H1 (cell line): Measurements from ENCODE around the gene LARP1. TPM values are rescaled to one million over a fixed set of nuclear protein-coding genes. Genes with fewer than 3 reads are reported as not detected.

Source experiments
- CHD7 ChIP-seq: fragments of 300-600 bp; sonication (generic); IDR thresholded peaks from 2 replicates; pipeline ENCODE4 v1.7.1; 2012; ENCODE audit warnings: low read length, moderate library complexity, mild to moderate bottlenecking, inconsistent platforms; ENCODE audit not compliant: insufficient replicate concordance
- JUN ChIP-seq: IDR thresholded peaks from 2 replicates; pipeline ENCODE4 v1.6.1; 2011; ENCODE audit warnings: low read depth, mild to moderate bottlenecking, improper control_type of control experiment, low read length
- PHF8 ChIP-seq: fragments of 200-600 bp; sonication (generic); conservative IDR thresholded peaks from 2 replicates; pipeline ENCODE4 v1.7.1; 2012; ENCODE audit warnings: low read depth, mild to moderate bottlenecking, inconsistent platforms, low read length, moderate library complexity
- polyA plus RNA-seq, 7 experiments: library from polyadenylated mRNA; depleted of rRNA in 3 of 7; stranded (reverse) in 5 of 7; unstranded in 2 of 7; fragments of >200 nt in 5 of 7; fragments of 200-250 nt in 2 of 7; gene quantifications; 1 replicate in 5 of 7; 2 replicates in 1 of 7; 4 replicates in 1 of 7; pipeline versions ENCODE4 v1.2.1 to v1.2.3, GENCODE V29; 2011 to 2013; ENCODE audit warnings: missing spikeins in 2 of 7, mixed read lengths in 2 of 7
- total RNA-seq: library from RNA; stranded (reverse); fragmentation: NEBNext Ultra II Directional; extraction: Animal tissue kit (Norgen Biotek cat#: 25700); gene quantifications from 2 replicates; pipeline ENCODE4 v1.2.1, GENCODE V29; 2021

The LARP1 gene
- total and polyA plus RNA-seq, 2 of the 8 experiments (the other 6 are each of a cell fraction or from before 2014, with no cell fraction given) = 106 to 422 TPM

- peak; percentile 12 for TF ChIP-seq CHD7
- no peak for TF ChIP-seq PHF8
- no peak for TF ChIP-seq JUN
These were observed 3.3 kb downstream of the LARP1 start (continued) for GRCh38 chr5:154758493-154758892.
